GM18517 (cell line): ENCODE results near the gene RFC5.

Source experiments
- ATAC-seq: cut with Tn5 transposase; IDR thresholded peaks from one replicate; pipeline ENCODE4 v1.9.1; 2021; ENCODE audit warnings: mild to moderate bottlenecking, moderate library complexity; ENCODE audit not compliant: unreplicated experiment

RFC5 gene

DNA sequence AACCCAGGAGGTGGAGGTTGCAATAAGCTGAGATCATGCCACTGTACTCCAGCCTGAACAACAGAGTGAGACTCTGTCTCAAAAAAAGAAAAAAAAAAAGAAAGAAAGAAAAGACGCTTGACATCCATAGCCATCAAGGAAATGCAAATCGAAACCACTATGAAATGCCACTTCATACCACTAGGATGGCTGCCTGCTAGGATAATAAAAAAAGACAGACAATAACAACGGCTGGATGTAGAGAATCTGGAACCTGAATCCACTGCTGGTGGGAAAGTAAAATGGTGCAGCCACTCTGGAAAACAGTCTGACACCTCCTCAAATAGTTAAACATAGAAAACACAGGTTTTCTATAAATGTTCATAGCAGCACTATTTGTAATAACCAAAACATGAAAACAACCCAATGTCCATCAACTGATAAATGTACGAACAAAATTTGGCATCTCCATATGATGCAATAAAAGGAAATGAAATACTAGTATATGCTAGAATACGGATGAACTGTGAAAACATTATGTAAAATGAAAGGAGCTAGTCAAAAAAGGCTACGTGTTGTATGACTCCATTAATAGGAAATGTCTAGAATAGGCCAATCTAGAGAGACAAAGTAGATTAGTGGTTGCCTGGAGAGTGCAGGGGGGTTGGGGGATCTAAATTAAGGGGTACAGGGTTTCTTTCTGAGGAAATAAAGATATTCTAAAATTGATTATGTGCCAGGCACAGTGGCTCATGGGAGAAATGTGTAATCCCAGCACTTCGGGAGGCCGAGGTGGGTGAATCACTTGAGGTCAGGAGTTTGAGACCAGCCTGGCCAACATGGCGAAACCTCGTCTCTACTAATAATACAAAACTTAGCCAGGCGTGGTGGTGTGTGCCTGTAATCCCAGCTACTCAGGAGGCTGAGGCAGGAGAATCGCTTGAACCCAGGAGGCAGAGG is 34.7 kb downstream of the RFC5 start:
- no peak for ATAC-seq

DNA sequence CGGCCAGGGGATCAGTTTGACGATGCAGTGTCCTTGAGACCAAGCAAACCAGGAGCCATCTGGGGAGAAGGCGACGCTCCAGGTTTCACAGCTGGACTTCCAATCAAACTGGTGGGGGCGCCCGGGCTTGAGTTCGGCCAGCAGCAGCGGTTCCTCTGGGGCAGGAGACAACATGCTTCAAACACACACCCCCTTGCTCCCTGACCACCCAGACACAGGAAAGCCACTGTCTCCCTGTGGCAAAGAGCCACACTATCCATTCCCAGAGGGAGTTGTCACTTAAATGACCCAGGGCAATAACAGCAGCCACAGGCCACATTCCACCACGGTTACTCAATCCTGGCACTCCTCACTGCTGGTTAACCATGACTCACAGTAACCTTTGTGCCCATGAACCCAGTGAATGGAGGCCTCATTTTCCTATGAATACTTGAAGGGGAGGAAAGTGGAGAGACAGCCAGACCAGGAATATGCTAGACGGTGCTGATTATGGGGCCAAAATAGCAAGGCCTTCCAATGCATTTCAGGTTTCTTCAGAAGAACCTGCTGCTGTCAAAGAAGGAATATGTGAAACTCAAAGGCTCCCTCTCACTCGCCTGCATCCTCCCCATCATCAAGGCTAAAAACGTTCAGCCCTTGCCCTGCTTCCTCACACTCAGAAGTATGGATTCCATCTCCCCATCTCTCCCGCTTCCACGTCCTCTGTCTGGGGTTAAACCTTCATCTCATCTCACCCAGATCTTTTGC is 36.0 kb downstream of the RFC5 start:
- ATAC-seq: no peak

DNA sequence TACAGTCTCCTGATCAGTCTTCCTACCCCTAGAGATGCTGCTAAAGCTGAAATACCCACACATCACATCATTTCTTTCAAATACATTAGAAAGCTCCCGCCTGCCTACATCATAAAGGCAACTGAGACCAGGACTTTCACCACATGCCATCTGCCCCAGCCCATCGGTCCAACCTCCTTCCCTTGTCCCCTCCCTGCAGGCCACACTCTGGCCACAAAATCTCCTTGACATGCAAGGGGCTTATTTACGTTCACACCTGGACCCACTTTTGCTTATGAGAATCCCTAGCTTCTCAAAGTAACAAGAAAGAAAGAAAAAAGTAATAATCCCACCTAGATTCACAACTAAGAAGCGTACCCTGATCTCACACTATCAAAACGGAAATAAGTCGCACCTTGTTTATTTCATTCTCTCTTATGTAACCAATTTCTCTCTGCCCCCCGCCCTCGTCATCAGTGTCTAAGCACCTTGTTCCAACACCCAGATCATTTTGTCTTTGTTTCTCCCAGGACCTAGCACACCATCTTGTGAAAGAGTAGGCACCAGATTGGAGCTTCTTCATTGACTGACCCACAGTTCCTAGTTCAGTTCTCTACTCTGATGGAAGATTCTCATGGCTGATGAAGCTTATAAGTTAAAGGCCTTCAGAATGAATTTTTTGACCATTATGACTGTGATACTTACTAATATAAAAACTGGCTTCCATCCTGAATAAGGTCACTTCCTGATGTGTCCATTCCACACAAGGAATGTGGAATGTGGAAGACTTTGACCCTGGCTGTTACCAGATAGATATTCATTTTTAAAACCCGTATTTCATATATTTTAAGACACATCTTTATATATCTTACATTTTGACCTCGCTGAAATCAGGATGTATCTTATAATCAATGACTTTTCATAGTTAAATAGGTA is 36.8 kb downstream of the RFC5 start:
- ATAC-seq: no peak

DNA sequence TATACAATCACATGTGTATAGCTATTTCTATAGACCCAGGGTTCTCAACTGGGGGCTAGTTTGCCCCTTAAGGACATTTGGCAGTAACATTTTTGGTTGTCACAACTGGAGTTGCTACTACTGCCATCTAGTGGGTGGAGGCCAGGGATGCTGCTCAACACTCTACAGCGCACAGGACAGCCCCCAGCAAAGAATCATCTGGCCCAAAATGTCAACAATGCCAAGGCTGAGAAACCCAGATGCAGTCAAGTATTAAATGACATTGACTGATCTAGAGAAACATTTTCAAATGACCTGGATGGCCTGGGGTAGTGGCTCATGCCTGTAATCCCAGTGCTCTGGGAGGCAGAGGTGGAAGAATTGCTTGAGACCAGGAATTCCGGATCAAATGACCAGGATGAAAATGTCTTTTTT is 38.6 kb downstream of the RFC5 start:
- no peak for ATAC-seq

DNA sequence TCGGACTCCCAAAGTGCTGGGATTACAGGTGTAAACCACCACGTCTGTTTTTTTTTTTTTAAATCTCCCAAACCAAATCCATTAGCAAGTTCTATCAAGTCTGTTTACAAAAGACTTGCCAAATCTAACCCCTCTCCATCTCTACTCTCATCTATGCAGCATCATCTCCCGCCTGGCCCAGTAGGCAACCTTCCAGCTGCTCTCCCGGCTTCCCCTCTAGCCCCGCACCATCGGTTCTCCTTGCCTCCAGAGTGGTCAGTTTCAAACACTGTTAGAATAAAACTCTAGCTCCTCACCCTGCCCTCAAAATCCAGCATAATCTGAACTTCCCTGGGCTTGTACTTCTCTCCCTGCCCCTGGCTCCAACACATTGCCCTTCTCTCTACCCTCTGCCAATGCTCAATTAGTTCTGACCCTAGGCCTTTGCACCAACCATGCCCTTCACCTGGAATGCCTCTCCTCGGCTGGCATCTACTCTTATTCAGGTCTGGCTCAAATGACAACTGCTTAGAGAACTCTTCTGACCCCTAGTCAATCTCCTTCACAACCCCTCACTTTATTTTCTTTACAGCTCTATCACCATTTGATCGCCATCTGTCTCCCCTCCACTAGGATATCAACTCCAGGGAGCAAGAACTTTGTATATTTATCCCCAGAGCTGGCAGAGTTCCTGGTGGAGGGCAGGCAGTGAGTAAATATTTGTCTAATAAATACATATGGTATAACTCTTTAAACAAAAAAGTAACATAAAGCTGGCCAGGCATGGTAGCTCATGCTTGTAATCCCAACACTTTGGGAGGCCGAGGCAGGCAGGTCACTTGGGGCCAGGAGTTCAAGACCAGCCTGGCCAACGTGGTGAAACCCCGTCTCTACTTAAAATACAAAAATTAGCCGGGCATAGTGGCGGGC is 39.6 kb downstream of the RFC5 start:
- ATAC-seq: no peak

DNA sequence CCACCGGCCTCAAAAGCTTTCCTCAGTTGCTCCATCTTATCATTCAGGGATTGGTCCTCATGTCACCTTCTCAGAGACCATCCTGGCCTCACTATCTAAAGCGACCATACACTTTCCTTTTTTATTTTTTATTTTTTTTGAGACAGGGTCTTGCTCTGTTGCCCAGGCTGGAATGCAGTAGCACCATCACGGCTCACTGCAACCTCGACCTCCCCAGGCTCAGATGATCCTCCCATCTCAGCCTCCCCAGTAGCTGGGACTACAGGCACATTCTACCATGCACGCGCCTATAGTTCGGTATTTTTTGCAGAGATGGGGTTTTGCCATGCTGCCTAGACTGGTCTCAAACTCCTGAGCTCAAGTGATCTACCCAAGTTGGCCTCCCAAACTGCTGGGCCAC is 41.7 kb downstream of the RFC5 start:
- ATAC-seq: no peak

DNA sequence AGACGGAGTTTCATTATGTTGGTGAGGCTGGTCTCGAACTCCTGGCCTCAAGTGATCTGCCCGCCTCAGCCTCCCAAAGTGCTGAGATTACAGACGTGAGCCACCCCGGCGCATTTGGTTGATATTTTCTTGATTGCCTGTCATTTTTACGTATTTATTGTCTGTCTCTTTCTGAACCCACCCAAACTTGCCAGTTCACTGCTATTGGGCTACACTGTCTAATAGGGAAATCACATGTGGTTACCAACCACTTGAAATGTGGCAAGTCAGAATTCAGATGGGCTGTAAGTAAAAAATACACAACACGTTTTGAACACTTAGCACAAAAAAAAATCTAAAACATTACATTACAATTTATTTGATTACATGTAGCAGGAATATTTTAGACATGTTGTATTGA is 42.4 kb downstream of the RFC5 start:
- no peak for ATAC-seq

DNA sequence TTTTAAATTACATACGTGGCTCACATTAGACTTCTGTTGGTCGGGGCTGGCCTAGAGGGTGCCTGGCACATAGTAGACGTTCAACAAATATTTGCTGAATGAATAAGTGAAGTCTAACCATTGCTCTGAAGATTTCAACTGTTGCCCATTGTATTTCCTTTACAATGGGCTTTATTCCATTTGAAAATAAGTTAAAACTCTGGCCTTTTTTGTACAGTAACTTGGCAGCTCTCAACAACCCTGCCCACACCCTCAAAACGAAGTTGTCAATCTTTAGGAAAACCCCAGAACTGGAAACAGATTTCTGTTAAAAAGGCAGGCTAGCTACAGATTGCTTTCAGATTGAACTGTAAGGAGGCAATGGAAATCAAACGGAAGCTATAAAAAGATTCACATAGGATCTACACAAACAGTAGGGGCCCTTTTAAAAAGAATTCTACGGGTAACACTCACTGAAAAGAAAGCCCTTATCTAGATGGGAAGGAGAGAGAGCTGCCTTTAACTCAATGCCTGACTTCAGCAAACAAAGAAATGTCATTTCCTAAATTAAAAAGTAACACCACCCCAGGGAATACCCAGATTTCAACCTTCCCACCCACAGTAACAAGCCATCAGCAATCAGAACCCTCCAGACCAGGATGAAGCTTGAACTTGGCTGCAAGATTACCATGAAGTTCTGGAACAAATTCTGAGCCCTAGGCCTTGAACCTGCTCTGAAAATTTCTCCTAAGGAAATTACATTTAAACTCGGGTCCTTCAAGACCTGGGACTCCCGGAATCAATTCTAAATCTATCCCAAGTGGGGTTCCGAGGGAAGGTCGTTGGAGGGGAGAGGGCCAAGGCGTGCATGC is 43.1 kb downstream of the RFC5 start:
- ATAC-seq: no peak

DNA sequence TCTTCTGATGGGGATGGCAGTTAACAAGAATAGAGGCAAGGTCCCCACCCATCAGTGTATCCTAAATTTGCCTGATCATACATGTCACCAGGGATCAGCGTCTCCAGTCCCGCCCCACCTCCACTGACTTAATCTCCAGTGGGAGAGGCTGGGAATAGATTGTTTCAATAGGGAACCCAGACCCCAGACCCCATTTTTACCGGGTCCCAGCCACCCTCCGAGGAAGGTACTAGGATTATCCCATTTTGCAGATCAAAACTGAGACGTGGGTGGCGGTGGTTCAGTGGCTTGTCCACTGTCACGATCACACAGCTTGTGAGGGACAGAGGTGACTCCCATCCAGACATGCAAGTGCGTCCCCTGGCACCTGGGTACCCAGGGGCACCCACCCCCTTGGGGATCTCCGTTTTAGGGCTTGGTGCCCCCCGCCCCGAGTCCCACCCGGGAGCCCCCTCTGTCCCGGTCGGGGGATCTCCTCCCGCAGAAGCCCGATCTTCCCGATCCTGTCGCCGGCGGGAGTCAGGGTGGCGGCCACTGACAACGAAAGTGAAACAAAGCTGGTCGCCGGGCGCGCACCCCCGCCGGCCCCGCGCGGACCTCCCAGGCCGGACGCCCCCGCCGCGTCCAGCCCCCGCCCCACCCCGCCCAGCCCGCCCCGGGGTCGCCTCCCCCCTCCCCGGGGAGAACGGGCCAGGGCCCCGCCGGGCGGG is 44.0 kb downstream of the RFC5 start:
- ATAC-seq: no peak

DNA sequence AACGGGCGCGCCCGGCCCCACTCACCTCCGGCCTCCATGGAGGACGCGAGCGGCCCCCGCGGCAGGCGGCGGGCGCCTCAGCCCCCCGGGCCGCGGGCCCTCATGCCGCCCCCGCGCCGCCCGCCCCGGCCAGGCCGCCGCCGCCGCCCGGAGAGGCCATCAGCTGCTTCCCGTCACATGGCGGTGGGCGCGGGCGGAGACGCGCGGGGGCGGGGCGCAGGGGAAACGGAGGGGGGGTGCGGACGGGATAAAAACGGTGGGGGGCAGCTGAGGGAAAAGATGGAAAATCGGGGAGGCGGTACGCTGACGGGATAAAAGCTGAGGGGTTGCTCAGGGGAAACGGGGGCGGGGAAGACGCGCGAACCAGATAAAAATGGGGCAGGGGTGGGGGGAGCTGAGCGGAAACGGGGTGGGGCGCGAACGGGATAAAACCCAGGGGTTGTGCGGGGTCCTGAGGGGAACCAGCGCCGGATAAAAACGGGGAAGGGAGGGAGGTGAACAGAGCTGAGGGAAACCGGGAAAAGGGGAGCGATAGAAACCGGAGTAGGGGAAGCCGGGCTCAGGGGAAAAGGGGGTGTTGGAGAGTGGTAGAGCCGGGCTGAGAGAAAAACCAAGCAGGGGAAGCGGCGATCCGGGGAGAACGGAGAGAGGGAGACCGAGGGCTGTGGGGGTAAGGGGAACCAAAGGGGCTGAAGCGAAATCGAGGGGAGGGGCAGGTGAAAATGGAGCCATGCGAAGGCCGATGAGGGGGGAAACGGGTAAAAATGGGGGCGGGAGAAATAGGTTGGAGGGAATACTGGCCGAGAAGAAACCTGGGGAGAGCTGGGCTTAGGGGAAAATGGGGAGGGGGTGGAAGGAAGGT is 44.7 kb downstream of the RFC5 start, which contains the start of gene WSB2:
Gene WSB2, minus strand, starts transcription at position 169 of the 862 bp plus-strand sequence. Its CDS starts 131 bp downstream, at position 38.
- ATAC-seq: no peak

DNA sequence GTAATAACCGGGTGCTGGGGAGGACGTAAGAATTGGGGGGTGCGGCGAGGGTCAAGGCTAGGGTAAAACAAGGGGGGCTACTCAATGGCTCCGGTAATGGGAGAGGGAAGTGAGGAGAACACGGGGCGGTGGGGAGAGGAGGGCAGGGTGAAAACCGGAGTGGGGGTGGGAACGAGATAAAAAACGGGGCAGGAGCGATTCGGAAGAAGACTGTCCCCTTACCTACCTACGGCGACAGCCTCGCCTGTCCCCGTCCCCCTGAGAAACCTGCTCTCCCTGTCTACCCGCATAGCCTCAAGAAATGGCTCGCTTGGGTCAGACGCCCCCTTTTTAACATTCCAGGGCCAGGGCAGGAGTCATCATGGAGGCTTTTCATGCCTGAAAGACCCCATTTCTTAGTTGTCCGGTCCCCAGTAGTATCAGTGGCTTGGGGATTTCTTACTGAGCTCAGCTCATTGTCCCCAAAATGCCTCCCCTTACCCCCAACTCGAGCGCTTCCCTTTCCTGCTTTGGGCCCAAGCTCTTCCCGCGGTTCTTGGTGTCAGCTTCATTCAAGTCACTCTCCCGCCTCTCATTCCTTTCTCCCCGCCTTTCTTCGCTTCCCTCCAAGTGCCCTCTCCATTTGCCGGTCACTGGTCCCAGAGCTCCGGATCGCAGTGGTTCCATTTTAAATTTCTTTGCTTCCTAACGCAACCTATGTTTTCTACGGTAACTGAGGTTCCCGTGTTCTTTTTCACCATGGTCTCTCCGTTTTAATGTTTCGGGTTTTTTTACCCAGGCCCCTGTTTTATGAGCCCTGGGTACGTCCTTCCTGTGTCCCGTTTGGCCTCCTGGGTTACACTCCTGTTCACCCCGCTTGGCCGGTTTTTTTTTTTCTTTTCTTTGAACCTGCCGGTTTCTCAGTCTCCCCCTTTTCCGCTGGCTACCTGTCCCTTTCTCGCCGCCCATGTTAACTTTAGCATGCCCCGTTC is 45.7 kb downstream of the RFC5 start:
- no peak for ATAC-seq

DNA sequence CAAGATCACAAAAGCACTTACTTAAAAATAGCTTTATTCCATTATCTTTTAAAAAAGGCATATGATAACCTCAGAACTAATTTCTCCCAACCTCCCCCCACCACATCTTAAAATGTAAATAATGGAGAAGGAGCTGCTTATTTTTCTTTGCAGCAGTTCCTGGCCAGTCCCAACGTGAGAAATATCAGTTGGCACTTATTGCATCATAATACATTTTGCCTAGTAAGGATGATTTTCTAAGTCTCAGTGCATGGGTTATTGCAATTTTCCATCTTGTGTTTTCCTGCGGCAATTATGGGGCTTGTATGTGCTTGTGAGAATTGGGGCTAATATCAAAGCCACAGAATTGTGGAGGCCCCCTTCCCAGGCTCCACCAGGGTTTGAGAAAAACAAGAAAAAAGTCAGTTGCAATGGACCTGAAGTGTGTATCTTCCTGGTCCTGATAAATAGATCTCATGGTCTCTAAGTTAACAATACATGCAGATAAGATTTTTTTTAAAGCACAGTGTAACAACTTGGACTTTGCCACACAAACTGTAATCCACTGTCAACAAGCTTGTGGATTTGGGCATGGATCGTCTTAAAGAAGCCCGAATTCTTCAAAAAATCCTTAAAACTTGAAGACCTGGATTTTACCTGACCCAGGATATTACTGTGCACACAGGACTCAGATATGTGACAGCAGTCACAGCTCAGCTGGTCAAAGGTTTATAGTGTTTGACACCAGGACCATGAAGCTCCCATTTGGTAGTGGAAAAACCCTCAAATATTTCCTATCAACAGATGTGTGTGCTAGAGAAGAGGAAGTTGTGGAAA is 47.3 kb downstream of the RFC5 start:
- ATAC-seq: no peak

DNA sequence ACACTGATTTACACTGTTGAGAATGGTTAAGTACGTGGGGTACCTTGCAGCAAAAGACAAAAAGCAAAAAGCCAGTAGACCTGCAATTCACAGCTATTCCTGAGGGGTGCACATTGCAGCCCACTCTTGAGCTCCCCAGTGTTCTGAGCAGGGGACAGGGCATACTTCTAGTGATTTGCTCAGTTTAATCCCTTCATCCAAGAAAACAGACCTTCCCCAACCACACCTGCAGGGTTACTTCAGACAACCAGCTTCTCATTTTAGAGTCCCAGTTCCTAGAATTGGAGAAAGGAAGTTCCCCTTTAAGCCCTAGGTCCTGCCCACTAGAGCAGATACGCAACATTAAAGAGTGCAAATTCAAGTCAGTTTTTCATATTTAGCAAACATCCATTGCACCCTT is 48.1 kb downstream of the RFC5 start:
- no peak for ATAC-seq

DNA sequence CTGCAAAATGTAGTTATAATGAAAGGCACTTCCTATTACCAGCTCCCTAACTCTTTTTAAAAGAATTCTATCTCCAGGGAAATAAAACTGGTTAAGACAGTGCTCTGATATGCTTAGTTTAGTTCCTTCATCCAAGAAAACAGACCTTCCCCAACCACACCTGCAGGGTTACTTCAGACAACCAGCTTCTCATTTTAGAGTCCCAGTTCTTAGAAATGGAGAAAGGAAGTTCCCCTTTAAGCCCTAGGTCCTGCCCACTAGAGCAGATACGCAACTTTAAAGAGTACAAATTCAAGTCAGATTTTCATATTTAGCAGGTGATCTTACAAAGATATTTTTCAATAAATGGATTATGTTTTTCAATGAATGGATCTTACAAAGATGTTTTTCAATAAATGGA is 48.9 kb downstream of the RFC5 start:
- no peak for ATAC-seq

DNA sequence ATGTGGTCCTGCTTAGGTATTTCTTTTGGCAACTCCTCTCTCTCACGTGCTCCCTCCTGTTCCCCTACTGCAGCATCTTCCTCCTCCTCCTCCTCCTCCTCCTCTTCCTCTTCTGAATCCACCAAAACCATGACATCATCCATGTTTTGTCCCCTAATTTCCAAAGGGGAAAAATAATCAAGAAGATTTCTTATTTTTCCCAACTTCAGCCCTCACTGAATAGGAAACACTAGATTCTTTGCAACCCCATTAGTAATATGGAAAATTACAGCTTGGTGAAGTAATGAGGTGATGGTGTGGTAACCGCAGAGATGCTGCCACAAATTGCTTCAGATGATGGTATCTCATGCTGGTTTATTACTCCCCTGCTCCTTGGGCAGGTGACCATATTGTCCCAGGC is 51.9 kb downstream of the RFC5 start:
- ATAC-seq: no peak
